IMR-90 (cell line): ENCODE data around the gene CTBP1. TPM values are rescaled to one million over a fixed set of nuclear protein-coding genes. Genes with fewer than 3 reads are reported as not detected.

Experiments
- ATAC-seq: fragments of 200-7000 bp; cut with Tn5 transposase; 2 replicates; pipeline ENCODE4 v1.9.1; 2020; ENCODE audit warnings: low read depth, mild to moderate bottlenecking, moderate library complexity
- BruUV-seq: library from RNA; stranded (reverse); fragments of 400-500 nt; replicated peaks from 2 replicates; lab custom pipeline; 2021; lab: Mats Ljungman, UMichigan
- CTCF ChIA-PET: fragments of 300-600 bp; formaldehyde crosslinking; extraction: SDS; loops from one replicate; lab custom pipeline; 2021; ENCODE audit warnings: antibody characterized with exemption; lab: Yijun Ruan, JAX
- POLR2A ChIA-PET: fragments of 300-600 bp; sonication (Branson Sonifier 250); formaldehyde crosslinking; loops from one replicate; lab custom pipeline; 2022; ENCODE audit warnings: antibody characterized with exemption; ENCODE audit not compliant: unreplicated experiment; lab: Charles Lee
- DNase-seq: peaks from one replicate; pipeline ENCODE4 v3.0.0; 2013
- H2AFZ ChIP-seq: replicated peaks from 2 replicates; pipeline ENCODE3; 2013; ENCODE audit warnings: low read length, mild to moderate bottlenecking; ENCODE audit not compliant: poor library complexity
- H2AK5ac ChIP-seq: 2 replicates; pipeline ENCODE4 v1.6.1; 2013; ENCODE audit warnings: low read depth, low read length, inconsistent platforms
- H2AK9ac ChIP-seq: replicated peaks from 2 replicates; pipeline ENCODE3; 2013; ENCODE audit warnings: mild to moderate bottlenecking, low read depth, low read length, moderate library complexity; ENCODE audit not compliant: poor library complexity
- H2BK120ac ChIP-seq: 2 replicates; pipeline ENCODE4 v1.6.1; 2013; ENCODE audit warnings: low read depth, low read length, inconsistent platforms
- H2BK15ac ChIP-seq: 3 replicates; pipeline ENCODE4 v1.6.1; 2013; ENCODE audit warnings: low read depth, low read length, inconsistent platforms
- H2BK20ac ChIP-seq: 2 replicates; pipeline ENCODE4 v1.6.1; 2013; ENCODE audit warnings: low read depth, mild to moderate bottlenecking, inconsistent platforms, low read length, moderate library complexity
- H2BK5ac ChIP-seq: 2 replicates; pipeline ENCODE4 v1.6.1; 2013; ENCODE audit warnings: mild to moderate bottlenecking, low read depth, low read length, inconsistent platforms; ENCODE audit not compliant: poor library complexity, severe bottlenecking
- H3K14ac ChIP-seq: replicated peaks from 2 replicates; pipeline ENCODE4 v1.6.1; 2013; ENCODE audit warnings: low read depth, low read length, inconsistent platforms
- H3K18ac ChIP-seq: 2 replicates; pipeline ENCODE4 v1.6.1; 2013; ENCODE audit warnings: low read depth, low read length, control low read depth
- H3K23ac ChIP-seq: 2 replicates; pipeline ENCODE4 v1.6.1; 2013; ENCODE audit warnings: low read depth, low read length, inconsistent platforms
- H3K27ac ChIP-seq: 2 replicates; pipeline ENCODE4 v1.5.1; 2013; ENCODE audit warnings: mild to moderate bottlenecking, control low read depth, low read length; ENCODE audit not compliant: insufficient read depth
- H3K27me3 ChIP-seq: 2 replicates; pipeline ENCODE4 v1.6.1; 2013; ENCODE audit warnings: low read length; ENCODE audit not compliant: control insufficient read depth, insufficient read depth
- H3K36me3 ChIP-seq: 2 replicates; pipeline ENCODE4 v1.6.1; 2013; ENCODE audit warnings: low read length, mixed read lengths; ENCODE audit not compliant: control insufficient read depth, insufficient read depth
- H3K4ac ChIP-seq: 2 replicates; pipeline ENCODE4 v1.6.1; 2013; ENCODE audit warnings: low read depth, low read length, inconsistent platforms
- H3K4me1 ChIP-seq: 2 replicates; pipeline ENCODE4 v1.6.1; 2013; ENCODE audit warnings: low read length, mixed read lengths; ENCODE audit not compliant: control insufficient read depth, insufficient read depth
- H3K4me2 ChIP-seq: 2 replicates; pipeline ENCODE4 v1.6.1; 2013; ENCODE audit warnings: low read depth, mild to moderate bottlenecking, control low read depth, low read length, moderate library complexity
- H3K4me3 ChIP-seq: 2 replicates; pipeline ENCODE4 v1.5.1; 2013; ENCODE audit warnings: low read depth, mild to moderate bottlenecking, control low read depth, low read length, moderate library complexity; ENCODE audit not compliant: insufficient read depth
- H3K56ac ChIP-seq: 2 replicates; pipeline ENCODE4 v1.6.1; 2013; ENCODE audit warnings: low read length, inconsistent platforms; ENCODE audit not compliant: insufficient read depth; ENCODE audit errors: extremely low read depth
- H3K79me1 ChIP-seq, 2 experiments: 2 replicates each; pipeline ENCODE4 v1.6.1; 2013; ENCODE audit warnings: low read length in 2 of 2, inconsistent platforms in 1 of 2, low read depth in 1 of 2
- H3K9ac ChIP-seq: 2 replicates; pipeline ENCODE4 v1.6.1; 2013; ENCODE audit warnings: low read depth, low read length, control low read depth
- H3K9me1 ChIP-seq: 2 replicates; pipeline ENCODE4 v1.6.1; 2013; ENCODE audit warnings: low read length, inconsistent platforms; ENCODE audit not compliant: insufficient read depth
- H3K9me3 ChIP-seq: 2 replicates; pipeline ENCODE4 v1.6.1; 2013; ENCODE audit warnings: low read length; ENCODE audit not compliant: control insufficient read depth, insufficient read depth
- H4K20me1 ChIP-seq: 2 replicates; pipeline ENCODE4 v1.6.1; 2013; ENCODE audit warnings: low read length, inconsistent platforms; ENCODE audit not compliant: insufficient read depth
- H4K5ac ChIP-seq: 2 replicates; pipeline ENCODE4 v1.6.1; 2013; ENCODE audit warnings: mild to moderate bottlenecking, low read depth, low read length, control low read depth
- H4K8ac ChIP-seq, 2 experiments: 2 replicates each; pipeline ENCODE4 v1.6.1; 2013; ENCODE audit warnings: low read depth in 2 of 2, low read length in 2 of 2, control low read depth in 1 of 2, inconsistent platforms in 1 of 2
- H4K91ac ChIP-seq: 2 replicates; pipeline ENCODE4 v1.6.1; 2013; ENCODE audit warnings: low read depth, low read length, inconsistent platforms; ENCODE audit not compliant: insufficient read depth
- BHLHE40 ChIP-seq: fragments of 150-350 bp; IDR thresholded peaks from 2 replicates; pipeline ENCODE4 v1.6.1; 2016; ENCODE audit warnings: mild to moderate bottlenecking, low read depth, low read length
- MAFK ChIP-seq: IDR thresholded peaks from 2 replicates; pipeline ENCODE4 v1.6.1; 2012; ENCODE audit warnings: low read depth, low read length, improper control_type of control experiment
- MXI1 ChIP-seq: IDR thresholded peaks from 2 replicates; pipeline ENCODE4 v1.6.1; 2012; ENCODE audit warnings: low read depth, mild to moderate bottlenecking, low read length, moderate library complexity, borderline replicate concordance
- WGBS, 2 experiments: methylation state at CpG; one replicate each; pipeline versions ENCODE4 v1.1.5 to v1.1.7; 2013; ENCODE audit warnings: missing lambda C conversion rate in 2 of 2; ENCODE audit not compliant: insufficient read length in 1 of 2; ENCODE audit errors: extremely low coverage in 2 of 2; 5-methylcytosine and 5-hydroxymethylcytosine counted together
- dilution Hi-C: fragments of 300-500 bp; cut with HindIII; formaldehyde crosslinking; loops from one replicate; pipeline ENCODE4 v1.14.3; 2018; ENCODE audit warnings: low sequenced_read_pairs; ENCODE audit not compliant: unreplicated experiment
- in situ Hi-C: fragments of 300-500 bp; cut with MboI; formaldehyde crosslinking; loops from 3 replicates; pipeline ENCODE4 v1.14.3; 2019; ENCODE audit warnings: low sequenced_read_pairs, inconsistent platforms, mixed read lengths
- intact Hi-C: fragments of 100-400 bp; cut with micrococcal nuclease; formaldehyde crosslinking; loops from 2 replicates; pipeline ENCODE4 v1.10.0; 2022
- polyA plus RNA-seq, 3 experiments: library from polyadenylated mRNA; depleted of rRNA; stranded (reverse); fragments of >200 nt; gene quantifications; 2 replicates each; pipeline ENCODE4 v1.2.3, GENCODE V29; 2012; ENCODE audit warnings: low replicate concordance in 1 of 3
- total RNA-seq: library from RNA; depleted of rRNA; stranded (reverse); fragments of >200 nt; gene quantifications from 2 replicates; pipeline ENCODE4 v1.2.3, GENCODE V29; 2012

CTBP1 gene
- total and polyA plus RNA-seq, 2 of the 4 experiments (the other 2 are of a cell fraction) = 147 to 212 TPM

DNA sequence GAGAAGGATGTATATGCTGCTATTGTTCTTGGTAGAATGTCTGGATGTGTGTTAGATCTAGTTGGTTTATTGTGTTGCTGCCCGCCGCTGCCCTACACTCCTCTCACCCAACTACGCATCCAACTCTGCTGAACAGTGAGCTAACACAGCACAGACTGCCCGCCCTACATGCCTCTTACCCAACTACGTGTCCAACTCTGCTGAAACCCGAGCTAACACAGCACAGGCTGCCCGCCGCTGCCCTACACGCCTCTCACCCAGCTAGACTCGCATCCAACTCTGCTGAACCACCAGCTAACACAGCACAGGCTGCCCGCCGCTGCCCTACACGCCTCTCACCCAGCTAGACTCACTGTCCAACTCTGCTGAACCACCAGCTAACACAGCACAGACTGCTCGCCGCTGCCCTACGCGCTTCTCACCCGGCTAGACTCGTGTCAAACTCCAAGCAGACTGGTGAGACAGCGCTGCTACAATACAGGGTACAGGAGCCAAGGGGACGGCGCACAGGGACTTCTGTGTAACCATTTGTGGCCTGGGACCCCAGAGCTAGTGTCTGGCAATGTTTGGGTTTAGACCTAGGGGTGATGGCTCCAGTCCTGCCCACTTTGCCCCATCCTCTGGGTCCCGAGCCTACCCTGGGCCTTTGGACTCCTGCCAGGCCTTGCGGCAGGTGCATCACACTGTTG lies 11.6 kb upstream of the CTBP1 start:
- Histone ChIP-seq H3K9me1 (no peaks in the 10 kb centered on the region), H2BK20ac (no peak overlapping the region), H3K27me3 (no peaks in the 10 kb centered on the region), H3K56ac (no peak overlapping the region), H3K4me2 (no peak overlapping the region), H2BK15ac (no peak overlapping the region), H4K8ac (no peak overlapping the region), H3K36me3 (no peaks in the 10 kb centered on the region), H3K9ac (no peak overlapping the region), H3K79me1 (no peaks in the 10 kb centered on the region; a peak in 1 of 4 replicates), H3K14ac (no peak overlapping the region), H3K27ac (no peak overlapping the region), H3K4me3 (no peak overlapping the region), H3K9me3 (peaks cover 4% of the 10 kb centered on the region), H2AFZ (no peak overlapping the region), H4K5ac (no peak overlapping the region), H2BK5ac (no peak overlapping the region), H4K91ac (no peak overlapping the region), H2AK5ac (no peak overlapping the region), H3K18ac (no peak overlapping the region), H3K4ac (no peak overlapping the region), H2AK9ac (peak overlapping the region; percentile 15), H3K4me1 (no peaks in the 10 kb centered on the region), H2BK120ac (no peak overlapping the region), H4K20me1 (no peaks in the 10 kb centered on the region), H3K23ac (no peak overlapping the region)
- DNase-seq (no peak), ATAC-seq (no peak)
- BruUV-seq = no TSS peak
- in situ Hi-C loops = no loop called here
- 97% methylated on average over 6 of the region's 24 CpGs; no CpG with 5 or more reads in 1 of the 2 experiments for WGBS, 2 experiments
- no peak for TF ChIP-seq BHLHE40
- no peak for TF ChIP-seq MXI1
- no peak for TF ChIP-seq MAFK
- POLR2A ChIA-PET = no interaction called here
- dilution Hi-C loops = no loop called here
- intact Hi-C loops = no loop called here
- CTCF ChIA-PET = no interaction called here
